H1 (cell line): Measurements from ENCODE around the gene SCYGR4. TPM values are rescaled to one million over a fixed set of nuclear protein-coding genes. Genes with fewer than 3 reads are reported as not detected.

Experiments
- CTCF ChIA-PET: fragments of 300-600 bp; sonication (Branson Sonifier 250); formaldehyde crosslinking; loops from one replicate; lab custom pipeline; 2021; ENCODE audit not compliant: partially characterized antibody; lab: Charles Lee
- POLR2A ChIA-PET: fragments of 300-600 bp; sonication (Branson Sonifier 250); formaldehyde crosslinking; loops from one replicate; lab custom pipeline; 2021; ENCODE audit warnings: inconsistent platforms; ENCODE audit not compliant: partially characterized antibody; lab: Charles Lee
- DNase-seq, 2 experiments: peaks; one replicate each; pipeline versions ENCODE4 v3.0.0 to v3.0.0-alpha.2; 2010 to 2022; ENCODE audit warnings: low spot score in 2 of 2, low read depth in 1 of 2, mixed read lengths in 1 of 2
- FAIRE-seq: peaks from 2 replicates; lab custom pipeline; 2011; peaks lifted over from hg19 to GRCh38; lab: Jason Lieb, UNC
- H2AFZ ChIP-seq: 2 replicates; pipeline ENCODE4 v1.8.1; 2012; ENCODE audit warnings: low read length, inconsistent platforms
- H2AK5ac ChIP-seq: 2 replicates; pipeline ENCODE4 v1.6.1; 2013; ENCODE audit warnings: low read depth, low read length
- H2BK120ac ChIP-seq: replicated peaks from 2 replicates; pipeline ENCODE3; 2013; ENCODE audit warnings: low read depth, low read length, inconsistent platforms
- H2BK12ac ChIP-seq: 2 replicates; pipeline ENCODE4 v1.6.1; 2013; ENCODE audit warnings: low read depth, low read length
- H2BK15ac ChIP-seq: 2 replicates; pipeline ENCODE4 v1.6.1; 2013; ENCODE audit warnings: low read length
- H2BK20ac ChIP-seq: 2 replicates; pipeline ENCODE4 v1.6.1; 2013; ENCODE audit warnings: low read length
- H2BK5ac ChIP-seq: 2 replicates; pipeline ENCODE4 v1.6.1; 2013; ENCODE audit warnings: low read depth, low read length
- H3K14ac ChIP-seq: 2 replicates; pipeline ENCODE4 v1.6.1; 2013; ENCODE audit warnings: inconsistent platforms; ENCODE audit not compliant: insufficient read length
- H3K18ac ChIP-seq: 2 replicates; pipeline ENCODE4 v1.6.1; 2013; ENCODE audit warnings: low read length; ENCODE audit errors: extremely low read depth
- H3K23ac ChIP-seq: 2 replicates; pipeline ENCODE4 v1.6.1; 2013; ENCODE audit warnings: inconsistent platforms; ENCODE audit not compliant: insufficient read length
- H3K23me2 ChIP-seq: 2 replicates; pipeline ENCODE4 v1.6.1; 2013; ENCODE audit warnings: low read depth, low read length
- H3K27ac ChIP-seq: 2 replicates; pipeline ENCODE4 v1.6.1; 2011; ENCODE audit warnings: low read depth, low read length, inconsistent platforms
- H3K27me3 ChIP-seq, 4 experiments: replicated peaks in 1 of 4; 1 replicate in 1 of 4; 2 replicates in 3 of 4; pipeline versions ENCODE4 v1.6.1 to v1.8.1; 2011 to 2013; ENCODE audit warnings: low read length in 3 of 4, mild to moderate bottlenecking in 3 of 4, inconsistent platforms in 2 of 4, mixed read lengths in 2 of 4, moderate library complexity in 1 of 4; ENCODE audit not compliant: control insufficient read depth in 3 of 4, insufficient read depth in 3 of 4; ENCODE audit errors: extremely low read depth in 1 of 4
- H3K36me3 ChIP-seq, 4 experiments: 2 replicates each; pipeline versions ENCODE4 v1.6.1 to v1.8.1; 2011 to 2013; ENCODE audit warnings: mild to moderate bottlenecking in 4 of 4, low read length in 3 of 4, moderate library complexity in 2 of 4, control low read depth in 1 of 4, inconsistent platforms in 1 of 4; ENCODE audit not compliant: insufficient read depth in 4 of 4, control insufficient read depth in 2 of 4
- H3K4ac ChIP-seq: replicated peaks from 2 replicates; pipeline ENCODE3; 2013; ENCODE audit warnings: low read length, low read depth, mixed read lengths, inconsistent platforms; ENCODE audit not compliant: insufficient read length
- H3K4me1 ChIP-seq, 4 experiments: replicated peaks in 1 of 4; 1 replicate in 1 of 4; 2 replicates in 3 of 4; pipeline versions ENCODE4 v1.6.1 to v1.8.1; 2011 to 2013; ENCODE audit warnings: low read length in 3 of 4, inconsistent platforms in 2 of 4, mixed read lengths in 1 of 4; ENCODE audit not compliant: insufficient read depth in 4 of 4, control insufficient read depth in 3 of 4
- H3K4me2 ChIP-seq, 2 experiments: 2 replicates each; pipeline versions ENCODE4 v1.6.1 to v1.8.1; 2011 to 2013; ENCODE audit warnings: low read depth in 2 of 2, low read length in 2 of 2, control low read depth in 1 of 2, inconsistent platforms in 1 of 2, mild to moderate bottlenecking in 1 of 2; ENCODE audit not compliant: insufficient read depth in 1 of 2
- H3K4me3 ChIP-seq, 4 experiments: fragments of 200-600, 300-600 bp in 1 of 4; sonication (generic), shearing (Covaris generic), sonication (Bioruptor Twin) in 1 of 4; 2 replicates each; pipeline versions ENCODE4 v1.5.1 to v1.8.1; 2011 to 2016; ENCODE audit warnings: low read length in 4 of 4, low read depth in 3 of 4, control low read depth in 2 of 4, inconsistent platforms in 2 of 4, mild to moderate bottlenecking in 2 of 4, mixed read lengths in 1 of 4, moderate library complexity in 1 of 4; ENCODE audit not compliant: insufficient read depth in 2 of 4; ENCODE audit errors: extremely low read depth in 1 of 4
- H3K56ac ChIP-seq: replicated peaks from 2 replicates; pipeline ENCODE3; 2013; ENCODE audit warnings: low read depth, mild to moderate bottlenecking, mixed read lengths, low read length, inconsistent platforms; ENCODE audit not compliant: insufficient read length
- H3K79me1 ChIP-seq: 2 replicates; pipeline ENCODE4 v1.6.1; 2013; ENCODE audit warnings: low read depth, low read length, control low read depth
- H3K79me2 ChIP-seq, 2 experiments: 2 replicates each; pipeline versions ENCODE4 v1.6.1 to v1.8.1; 2012 to 2013; ENCODE audit warnings: low read length in 2 of 2, mild to moderate bottlenecking in 2 of 2, inconsistent platforms in 1 of 2; ENCODE audit not compliant: insufficient read depth in 2 of 2, control insufficient read depth in 1 of 2
- H3K9ac ChIP-seq, 4 experiments: replicated peaks in 1 of 4; 1 replicate in 1 of 4; 2 replicates in 3 of 4; pipeline versions ENCODE4 v1.6.1 to v1.8.1; 2011 to 2013; ENCODE audit warnings: low read depth in 3 of 4, low read length in 3 of 4, control low read depth in 2 of 4, mild to moderate bottlenecking in 2 of 4, moderate library complexity in 2 of 4, inconsistent platforms in 1 of 4; ENCODE audit errors: extremely low read depth in 1 of 4
- H3K9me3 ChIP-seq, 2 experiments: 2 replicates each; pipeline versions ENCODE4 v1.6.1 to v1.8.1; 2012 to 2013; ENCODE audit warnings: mild to moderate bottlenecking in 2 of 2, moderate library complexity in 2 of 2, control low read depth in 1 of 2, inconsistent platforms in 1 of 2, low read depth in 1 of 2, low read length in 1 of 2, mixed read lengths in 1 of 2; ENCODE audit not compliant: insufficient read depth in 2 of 2
- H4K20me1 ChIP-seq, 2 experiments: replicated peaks in 1 of 2; 2 replicates each; pipeline versions ENCODE3 to v1.8.1; 2011 to 2013; ENCODE audit warnings: inconsistent platforms in 2 of 2, low read length in 2 of 2, mild to moderate bottlenecking in 1 of 2; ENCODE audit not compliant: insufficient read depth in 2 of 2, control insufficient read depth in 1 of 2
- H4K5ac ChIP-seq: 2 replicates; pipeline ENCODE4 v1.6.1; 2013; ENCODE audit warnings: low read length, low read depth, mixed read lengths, inconsistent platforms; ENCODE audit not compliant: insufficient read length
- H4K8ac ChIP-seq: 2 replicates; pipeline ENCODE4 v1.8.0; 2013; ENCODE audit warnings: mild to moderate bottlenecking, moderate library complexity, low read length, inconsistent platforms; ENCODE audit not compliant: insufficient read depth; ENCODE audit errors: extremely low read depth
- H4K91ac ChIP-seq: replicated peaks from 2 replicates; pipeline ENCODE3; 2013; ENCODE audit warnings: low read length, mixed read lengths, inconsistent platforms; ENCODE audit not compliant: insufficient read length
- JUND ChIP-seq: IDR thresholded peaks from 2 replicates; pipeline ENCODE4 v1.6.1; 2011; ENCODE audit warnings: mild to moderate bottlenecking, improper control_type of control experiment, low read length
- KDM4A ChIP-seq: IDR thresholded peaks from one replicate; pipeline ENCODE4 v1.7.1; 2012; ENCODE audit warnings: low read depth, mild to moderate bottlenecking, moderate library complexity, low read length, inconsistent platforms; ENCODE audit not compliant: severe bottlenecking
- WGBS, 2 experiments: shearing (Covaris generic) in 1 of 2; methylation state at CpG; one replicate each; pipeline versions ENCODE4 v1.1.6 to v1.1.7; 2013 to 2015; ENCODE audit warnings: low lambda C conversion rate in 2 of 2, mixed read lengths in 2 of 2, inconsistent platforms in 1 of 2, low coverage in 1 of 2, missing lambda C conversion rate in 1 of 2; ENCODE audit not compliant: insufficient replicate concordance in 2 of 2, insufficient coverage in 1 of 2, insufficient read length in 1 of 2; ENCODE audit errors: extremely low coverage in 1 of 2, missing lambda C conversion rate in 1 of 2; 5-methylcytosine and 5-hydroxymethylcytosine counted together
- polyA plus RNA-seq, 7 experiments: library from polyadenylated mRNA; depleted of rRNA in 3 of 7; stranded (reverse) in 5 of 7; unstranded in 2 of 7; fragments of >200 nt in 5 of 7; fragments of 200-250 nt in 2 of 7; gene quantifications; 1 replicate in 5 of 7; 2 replicates in 1 of 7; 4 replicates in 1 of 7; pipeline versions ENCODE4 v1.2.1 to v1.2.3, GENCODE V29; 2011 to 2013; ENCODE audit warnings: missing spikeins in 2 of 7, mixed read lengths in 2 of 7
- total RNA-seq: library from RNA; stranded (reverse); fragmentation: NEBNext Ultra II Directional; extraction: Animal tissue kit (Norgen Biotek cat#: 25700); gene quantifications from 2 replicates; pipeline ENCODE4 v1.2.1, GENCODE V29; 2021

The SCYGR4 gene
- total and polyA plus RNA-seq, 2 of the 8 experiments (the other 6 are each of a cell fraction or from before 2014, with no cell fraction given) = not detected

DNA sequence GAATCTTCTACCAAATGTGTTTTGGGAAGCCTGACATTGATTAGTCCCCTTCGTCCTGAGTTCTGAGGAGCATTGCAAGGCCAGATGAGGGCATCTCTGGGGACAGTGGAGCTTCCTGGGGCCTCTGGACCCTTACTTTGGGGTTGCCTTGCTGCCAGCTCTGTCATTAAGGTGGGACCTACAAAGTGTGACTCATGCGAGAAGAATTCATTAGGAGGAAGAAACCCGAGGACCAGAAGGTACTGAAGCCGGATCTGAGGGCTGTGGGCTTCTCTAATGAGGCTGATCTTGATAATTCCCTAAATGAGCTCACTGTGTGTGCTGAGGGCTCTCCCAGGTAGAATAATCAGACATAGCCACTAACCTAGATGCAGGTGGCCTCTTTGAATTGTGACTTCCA lies 19.3 kb upstream of the SCYGR4 start:
- Histone ChIP-seq H4K91ac (no peak overlapping the region), H2BK120ac (no peak overlapping the region), H3K27ac (no peak overlapping the region), H3K23me2 (no peaks in the 10 kb centered on the region), H3K9me3 (no peaks in the 10 kb centered on the region), H3K23ac (no peak overlapping the region), H3K4ac (no peak overlapping the region), H3K18ac (0 out of 2 replicates have a peak overlapping the region, but pooled peaks have one; percentile 19), H2BK15ac (no peak overlapping the region), H3K79me1 (no peaks in the 10 kb centered on the region), H4K5ac (no peak overlapping the region), H3K56ac (no peak overlapping the region), H3K27me3 (no peaks in the 10 kb centered on the region), H4K8ac (no peak overlapping the region), H2BK12ac (no peak overlapping the region), H2AFZ (0 out of 2 replicates have a peak overlapping the region, but pooled peaks have one; percentile 71), H2BK20ac (no peak overlapping the region), H4K20me1 (no peaks in the 10 kb centered on the region), H3K79me2 (no peaks in the 10 kb centered on the region), H3K36me3 (no peaks in the 10 kb centered on the region), H3K14ac (no peak overlapping the region), H2AK5ac (no peak overlapping the region), H3K4me1 (peaks cover 0 to 7% (median 0%) of the 10 kb centered on the region in 4 experiments; a peak in 2 of 7 replicates), H3K9ac (no peak overlapping the region), H3K4me2 (no peak overlapping the region), H2BK5ac (no peak overlapping the region), H3K4me3 (no peak overlapping the region)
- ChIA-PET POLR2A (no interaction called here), CTCF (interaction anchor here (0.6 to 3.8 kb wide), 6 partner anchors 9 to 192 kb away, joined by 3 to 14 read pairs (median 4); no protein-coding TSS in a partner anchor)
- no peak for FAIRE-seq
- TF ChIP-seq KDM4A (no peak), JUND (peak; percentile 85; the same call in 1 of the 2 replicates)
- DNase-seq = no peak
- WGBS, 2 experiments = 76% methylated on average over 4 of the region's 4 CpGs; no CpG with 5 or more reads in 1 of the 2 experiments
